Mucosa of stomach (tissue), 1 donor: Measurements from ENCODE around the gene SFI1.

Source experiments
- H3K27me3 ChIP-seq: one replicate; pipeline ENCODE4 v1.7.0; 2013; ENCODE audit warnings: mild to moderate bottlenecking, low read length; ENCODE audit not compliant: control insufficient read depth, insufficient read depth
- H3K36me3 ChIP-seq: one replicate; pipeline ENCODE4 v1.7.0; 2013; ENCODE audit warnings: low read length; ENCODE audit not compliant: control insufficient read depth, insufficient read depth
- H3K4me1 ChIP-seq: one replicate; pipeline ENCODE4 v1.7.0; 2013; ENCODE audit warnings: mild to moderate bottlenecking, low read length; ENCODE audit not compliant: control insufficient read depth, insufficient read depth
- H3K4me3 ChIP-seq: one replicate; pipeline ENCODE4 v1.7.0; 2013; ENCODE audit warnings: low read length
- H3K9ac ChIP-seq: one replicate; pipeline ENCODE4 v1.7.0; 2013; ENCODE audit warnings: mild to moderate bottlenecking, low read length, moderate library complexity
- H3K9me3 ChIP-seq: one replicate; pipeline ENCODE4 v1.7.0; 2013; ENCODE audit warnings: mild to moderate bottlenecking, low read length, moderate library complexity; ENCODE audit not compliant: control insufficient read depth
- donor health status: Pancreatic carcinoma.

Gene SFI1

GRCh38 chr22:31605851-31606585, 109.7 kb downstream of the SFI1 start:
- Histone ChIP-seq H3K9ac (no peak overlapping the region), H3K4me3 (no peak overlapping the region), H3K4me1 (peaks cover 15% of the 10 kb centered on the region), H3K27me3 (no peaks in the 10 kb centered on the region), H3K36me3 (no peaks in the 10 kb centered on the region), H3K9me3 (no peaks in the 10 kb centered on the region)

GRCh38 chr22:31607696-31608095, 111.4 kb downstream of the SFI1 start:
- no peak overlapping the region for H3K4me3 ChIP-seq
- H3K36me3 ChIP-seq: no peaks in the 10 kb centered on the region
- H3K4me1 ChIP-seq: peaks cover 15% of the 10 kb centered on the region
- H3K9me3 ChIP-seq: no peaks in the 10 kb centered on the region
- H3K27me3 ChIP-seq: no peaks in the 10 kb centered on the region
- H3K9ac ChIP-seq: no peak overlapping the region

DNA sequence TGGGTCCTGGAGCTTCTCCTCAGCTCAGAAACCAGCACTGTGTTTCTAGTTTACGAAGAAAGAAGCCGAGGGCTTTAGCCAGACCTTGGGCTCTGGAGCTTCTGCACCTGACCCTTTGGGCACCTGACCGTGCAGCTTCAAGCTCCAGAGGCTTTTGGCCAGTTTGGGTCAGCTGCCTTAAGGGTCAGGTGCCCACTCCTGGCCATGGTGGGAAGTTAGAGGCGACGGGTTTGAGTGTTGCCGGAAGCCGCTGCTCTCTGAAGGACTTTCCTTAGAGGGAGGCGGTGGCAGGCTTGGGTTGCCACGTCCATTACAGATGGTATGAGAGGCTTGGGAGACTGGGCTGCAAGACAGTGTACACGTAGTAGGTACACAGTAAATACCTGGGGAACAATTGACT, 113.4 kb downstream of the SFI1 start:
- Histone ChIP-seq H3K9ac (no peak overlapping the region), H3K36me3 (no peaks in the 10 kb centered on the region), H3K27me3 (no peaks in the 10 kb centered on the region), H3K4me1 (peaks cover 15% of the 10 kb centered on the region), H3K9me3 (no peaks in the 10 kb centered on the region), H3K4me3 (no peak overlapping the region)

GRCh38 chr22:31610611-31611010, 114.3 kb downstream of the SFI1 start:
- Histone ChIP-seq H3K4me1 (peaks cover 8% of the 10 kb centered on the region), H3K9me3 (no peaks in the 10 kb centered on the region), H3K4me3 (no peak overlapping the region), H3K36me3 (no peaks in the 10 kb centered on the region), H3K27me3 (no peaks in the 10 kb centered on the region), H3K9ac (no peak overlapping the region)

DNA sequence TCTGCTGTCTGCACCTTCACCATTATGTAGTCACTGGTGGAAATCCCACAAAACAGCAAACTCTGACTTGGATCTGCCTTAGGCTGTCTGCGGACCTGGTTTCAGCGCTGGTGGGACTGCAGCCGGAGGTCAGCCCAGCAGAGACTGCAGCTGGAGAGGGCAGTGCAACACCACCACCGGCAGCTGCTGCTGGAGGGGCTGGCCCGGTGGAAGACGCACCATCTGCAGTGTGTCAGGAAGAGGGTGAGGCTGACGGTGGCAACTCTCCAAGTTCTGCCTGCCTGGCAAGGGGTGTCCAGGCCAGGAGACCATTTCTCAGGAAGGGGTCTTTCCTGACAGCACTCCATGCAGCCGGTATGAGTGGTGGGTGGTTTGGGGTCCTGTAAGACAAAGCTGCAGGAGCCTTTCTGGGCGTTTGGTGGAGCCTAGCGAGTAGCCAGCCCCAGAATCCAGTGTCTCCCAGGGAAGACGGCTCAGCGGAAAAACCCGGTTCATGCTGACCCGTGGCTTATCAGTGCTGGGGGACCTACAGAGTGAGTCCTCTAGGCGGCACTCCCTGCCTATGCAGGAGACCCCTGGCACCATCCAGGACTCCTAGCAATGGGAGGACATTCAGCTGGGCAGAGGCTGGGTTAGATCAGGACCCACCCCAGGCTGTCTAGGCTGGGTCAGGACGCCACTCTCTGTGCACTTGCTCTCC, 114.9 kb downstream of the SFI1 start:
- Histone ChIP-seq H3K9ac (no peak overlapping the region), H3K4me1 (peaks cover 2% of the 10 kb centered on the region), H3K27me3 (no peaks in the 10 kb centered on the region), H3K4me3 (no peak overlapping the region), H3K9me3 (no peaks in the 10 kb centered on the region), H3K36me3 (no peaks in the 10 kb centered on the region)

GRCh38 chr22:31612891-31613285, 116.6 kb downstream of the SFI1 start:
- peaks cover 7% of the 10 kb centered on the region for H3K4me1 ChIP-seq
- no peaks in the 10 kb centered on the region for H3K36me3 ChIP-seq
- H3K27me3 ChIP-seq: no peaks in the 10 kb centered on the region
- no peak overlapping the region for H3K4me3 ChIP-seq
- H3K9me3 ChIP-seq: no peaks in the 10 kb centered on the region
- H3K9ac ChIP-seq: no peak overlapping the region

DNA sequence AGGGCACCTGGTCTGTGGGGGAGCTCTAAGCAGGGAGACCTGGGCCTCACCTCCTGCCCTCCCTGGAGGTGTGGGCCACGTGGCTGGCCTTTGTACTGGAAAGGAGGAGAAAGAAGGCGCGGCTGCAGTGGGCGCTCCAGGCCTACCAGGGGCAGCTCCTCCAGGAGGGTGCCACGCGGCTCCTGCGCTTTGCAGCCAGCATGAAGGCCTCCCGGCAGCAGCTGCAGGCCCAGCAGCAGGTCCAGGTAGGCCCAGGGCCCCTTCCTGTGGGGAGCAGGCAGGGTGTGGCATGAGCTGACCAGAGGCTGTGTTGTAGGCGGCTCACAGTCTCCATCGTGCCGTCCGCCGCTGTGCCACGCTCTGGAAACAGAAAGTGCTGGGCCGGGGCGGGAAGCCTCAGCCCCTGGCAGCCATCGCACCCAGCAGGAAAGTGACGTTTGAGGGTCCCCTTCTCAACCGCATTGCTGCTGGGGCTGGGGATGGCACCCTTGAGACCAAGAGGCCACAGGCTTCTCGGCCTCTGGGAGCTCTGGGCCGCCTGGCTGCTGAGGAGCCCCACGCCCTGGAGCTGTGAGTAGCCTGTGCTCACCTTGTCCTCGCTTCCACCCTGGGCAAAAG, 117.1 kb downstream of the SFI1 start:
- peaks cover under 1% of the 10 kb centered on the region for H3K36me3 ChIP-seq
- no peaks in the 10 kb centered on the region for H3K27me3 ChIP-seq
- H3K9me3 ChIP-seq: no peaks in the 10 kb centered on the region
- no peak overlapping the region for H3K4me3 ChIP-seq
- peaks cover 7% of the 10 kb centered on the region for H3K4me1 ChIP-seq
- H3K9ac ChIP-seq: no peak overlapping the region

DNA sequence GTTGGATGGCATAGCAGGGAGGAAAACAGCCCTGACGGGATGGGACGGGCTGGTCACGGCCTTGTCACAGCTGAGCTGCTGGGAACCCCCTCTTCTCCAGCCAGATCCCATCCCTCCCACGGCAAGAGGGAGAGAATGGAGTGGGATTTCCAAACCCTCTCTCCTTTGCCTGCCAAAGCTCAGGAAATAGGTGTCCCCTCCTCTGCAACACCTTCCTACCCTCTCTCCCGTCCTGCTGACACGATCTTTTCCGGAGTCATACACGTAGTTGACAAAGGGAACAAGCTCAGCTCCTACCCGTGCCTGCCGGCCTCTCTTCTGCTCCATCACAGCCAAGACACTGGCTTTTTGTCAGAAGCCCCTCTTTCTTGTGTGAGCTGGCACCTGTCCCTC, 117.6 kb downstream of the SFI1 start:
- Histone ChIP-seq H3K27me3 (no peaks in the 10 kb centered on the region), H3K4me1 (peaks cover 7% of the 10 kb centered on the region), H3K36me3 (peaks cover 6% of the 10 kb centered on the region), H3K4me3 (no peak overlapping the region), H3K9me3 (no peaks in the 10 kb centered on the region), H3K9ac (no peak overlapping the region)

DNA sequence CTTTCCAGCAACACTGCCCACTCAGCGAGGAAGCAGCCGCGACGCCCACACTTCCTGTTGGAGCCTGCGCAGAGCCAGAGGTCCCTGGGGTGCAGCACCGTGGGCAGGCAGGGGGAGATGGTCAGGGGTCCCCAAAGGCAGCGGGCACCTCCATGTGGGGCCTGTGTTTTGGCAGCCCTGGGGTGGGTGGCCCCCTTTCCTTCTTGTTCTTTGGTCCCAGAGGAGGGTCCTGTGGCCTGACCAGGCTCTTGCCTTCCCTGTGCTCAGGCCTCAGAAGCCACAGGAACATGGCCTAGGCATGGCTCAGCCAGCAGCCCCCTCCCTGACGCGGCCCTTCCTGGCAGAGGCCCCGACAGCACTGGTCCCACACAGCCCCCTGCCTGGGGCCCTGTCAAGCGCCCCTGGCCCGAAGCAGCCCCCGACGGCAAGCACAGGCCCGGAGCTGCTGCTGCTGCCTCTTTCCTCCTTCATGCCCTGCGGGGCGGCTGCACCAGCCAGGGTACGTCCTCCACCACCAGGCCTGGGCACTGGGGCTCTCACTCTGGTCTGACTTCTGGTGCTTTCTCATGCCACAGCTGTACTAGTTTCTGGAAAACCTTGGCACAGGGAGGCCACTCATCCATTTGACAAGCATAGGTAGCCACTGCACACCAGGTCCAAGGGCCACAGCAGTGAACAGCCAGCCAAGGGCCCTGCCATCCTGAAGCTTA, 118.6 kb downstream of the SFI1 start:
- H3K36me3 ChIP-seq: peaks cover 12% of the 10 kb centered on the region
- H3K27me3 ChIP-seq: no peaks in the 10 kb centered on the region
- no peaks in the 10 kb centered on the region for H3K9me3 ChIP-seq
- peaks cover 7% of the 10 kb centered on the region for H3K4me1 ChIP-seq
- no peak overlapping the region for H3K9ac ChIP-seq
- H3K4me3 ChIP-seq: no peak overlapping the region

- no peak overlapping the region for H3K9ac ChIP-seq
- no peak overlapping the region for H3K4me3 ChIP-seq
- no peaks in the 10 kb centered on the region for H3K27me3 ChIP-seq
- peaks cover 7% of the 10 kb centered on the region for H3K4me1 ChIP-seq
- H3K9me3 ChIP-seq: no peaks in the 10 kb centered on the region
- peaks cover 12% of the 10 kb centered on the region for H3K36me3 ChIP-seq
These were observed 119.1 kb downstream of the SFI1 start for GRCh38 chr22:31615491-31615860.

GRCh38 chr22:31615940-31616314, 119.6 kb downstream of the SFI1 start:
- no peaks in the 10 kb centered on the region for H3K9me3 ChIP-seq
- peaks cover 7% of the 10 kb centered on the region for H3K4me1 ChIP-seq
- H3K4me3 ChIP-seq: no peak overlapping the region
- no peaks in the 10 kb centered on the region for H3K27me3 ChIP-seq
- H3K36me3 ChIP-seq: peaks cover 12% of the 10 kb centered on the region
- no peak overlapping the region for H3K9ac ChIP-seq
